Fibroblast of upper back skin (primary cell): ENCODE measurements around the gene LSM12.
"Not testable (repeated sequence)": the region's sequence is repeated elsewhere in the genome, so short reads cannot be mapped to it uniquely, and the experiment has no call there.

ENCODE experiments used
- DNase-seq: peaks from one replicate; pipeline ENCODE4 v3.0.0-alpha.2; 2013

The LSM12 gene

GRCh38 chr17:44075598-44076293 lies 9.3 kb upstream of the LSM12 start:
- DNase-seq: no peak

- no peak for DNase-seq
Observed at GRCh38 chr17:44074911-44075285, 8.4 kb upstream of the LSM12 start.

- no peak for DNase-seq
Observed at GRCh38 chr17:44074231-44074910, 7.9 kb upstream of the LSM12 start.

- no peak for DNase-seq
Observed at GRCh38 chr17:44071772-44072171, 5.3 kb upstream of the LSM12 start.

GRCh38 chr17:44071198-44071520 lies 4.7 kb upstream of the LSM12 start:
- no peak for DNase-seq

GRCh38 chr17:44070455-44071197 lies 4.2 kb upstream of the LSM12 start, which contains the start of gene G6PC3:
Gene G6PC3 (plus strand): TSS chr17:44070735. CDS start chr17:44070966, 231 bp downstream.
- peak; percentile 99 for DNase-seq

GRCh38 chr17:44069974-44070454 lies 3.5 kb upstream of the LSM12 start:
- no peak for DNase-seq

GRCh38 chr17:44067545-44067940 lies 1.1 kb upstream of the LSM12 start:
- DNase-seq: no peak

- no peak for DNase-seq
Observed at GRCh38 chr17:44065668-44066203, 735 bp downstream of the LSM12 start.

- DNase-seq: no peak
Observed at GRCh38 chr17:44063704-44064639, 2.5 kb downstream of the LSM12 start.

GRCh38 chr17:44062871-44063270 lies 3.6 kb downstream of the LSM12 start:
- DNase-seq: no peak

GRCh38 chr17:44061446-44061845 lies 5.0 kb downstream of the LSM12 start:
- peak; percentile 39 for DNase-seq

- DNase-seq: no peak
Observed at GRCh38 chr17:44059101-44059892, 7.2 kb downstream of the LSM12 start.

- DNase-seq: no peak
Observed at GRCh38 chr17:44053125-44053872, 13.2 kb downstream of the LSM12 start.

GRCh38 chr17:44049294-44050060 lies 17.0 kb downstream of the LSM12 start:
- no peak for DNase-seq

- DNase-seq: not testable (repeated sequence)
Observed at GRCh38 chr17:44046893-44047292, 19.6 kb downstream of the LSM12 start.

GRCh38 chr17:44045486-44045885 lies 21.0 kb downstream of the LSM12 start:
- DNase-seq: no peak

GRCh38 chr17:44044071-44044470 lies 22.4 kb downstream of the LSM12 start:
- peak; percentile 69 for DNase-seq

GRCh38 chr17:44043272-44043696 lies 23.2 kb downstream of the LSM12 start:
- no peak for DNase-seq
